Progenitor cell of endocrine pancreas (in vitro differentiated cells): Measurements from ENCODE around the gene ATP2A1. TPM values are rescaled to one million over a fixed set of nuclear protein-coding genes. Genes with fewer than 3 reads are reported as not detected.
"Not testable (repeated sequence)": the region's sequence is repeated elsewhere in the genome, so short reads cannot be mapped to it uniquely, and the experiment has no call there.

Experiments used
- DNase-seq: peaks from one replicate; pipeline ENCODE4 v3.0.0; 2021; ENCODE audit warnings: low spot score; ENCODE audit not compliant: unreplicated experiment
- H3K27ac Mint-ChIP-seq: 2 replicates; pipeline ENCODE4 v1.8.0; 2021; ENCODE audit warnings: mild to moderate bottlenecking, moderate library complexity, mixed read lengths
- H3K27me3 Mint-ChIP-seq: 2 replicates; pipeline ENCODE4 v1.8.0; 2021; ENCODE audit warnings: mixed read lengths
- H3K36me3 Mint-ChIP-seq: 2 replicates; pipeline ENCODE4 v1.8.0; 2022; ENCODE audit warnings: mixed read lengths; ENCODE audit not compliant: insufficient read depth
- H3K4me1 Mint-ChIP-seq: 2 replicates; pipeline ENCODE4 v1.8.0; 2021; ENCODE audit warnings: low read depth, mixed read lengths
- H3K4me3 Mint-ChIP-seq: 2 replicates; pipeline ENCODE4 v1.8.0; 2021; ENCODE audit warnings: low read depth, mild to moderate bottlenecking, moderate library complexity, mixed read lengths
- H3K9me3 Mint-ChIP-seq: 2 replicates; pipeline ENCODE4 v1.8.0; 2021; ENCODE audit warnings: low read depth, mixed read lengths
- total RNA-seq: library from RNA; stranded (reverse); gene quantifications from 2 replicates; pipeline ENCODE4 v1.2.1, GENCODE V29; 2021
- TF ChIP-seq, protein P1 (sequence below): fragments of 200-600 bp; sonication (generic); IDR thresholded peaks from one replicate; pipeline ENCODE4 v1.5.0; 2021; ENCODE audit warnings: antibody characterized with exemption, mild to moderate bottlenecking; ENCODE audit not compliant: unreplicated experiment

Gene ATP2A1
- total RNA-seq, 1 donor from 2014 or later: 3.0 TPM

DNA sequence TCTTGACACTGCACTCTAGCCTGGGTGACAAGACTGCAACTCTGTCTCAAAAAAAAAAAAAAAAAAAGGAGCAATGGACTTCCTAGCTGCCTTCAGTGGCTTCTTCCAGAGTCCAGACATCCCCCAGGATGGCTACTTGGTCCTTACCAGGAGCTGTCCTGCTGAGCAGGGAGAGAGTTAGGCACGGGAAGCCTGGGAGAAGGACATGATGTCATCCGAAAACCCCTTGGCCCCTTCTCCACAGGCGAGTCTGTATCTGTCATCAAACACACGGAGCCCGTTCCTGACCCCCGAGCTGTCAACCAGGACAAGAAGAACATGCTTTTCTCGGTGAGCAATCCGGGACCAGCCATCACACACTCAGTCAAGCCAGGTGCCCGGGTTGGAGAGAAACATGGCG, 8.7 kb downstream of the ATP2A1 start:
- Mint-ChIP-seq H3K9me3 (no peaks in the 10 kb centered on the region), H3K36me3 (no peaks in the 10 kb centered on the region), H3K4me1 (peaks cover 3% of the 10 kb centered on the region), H3K27ac (no peak overlapping the region), H3K27me3 (peaks cover 4% of the 10 kb centered on the region), H3K4me3 (no peak overlapping the region)
- TF ChIP-seq, protein P1, sequence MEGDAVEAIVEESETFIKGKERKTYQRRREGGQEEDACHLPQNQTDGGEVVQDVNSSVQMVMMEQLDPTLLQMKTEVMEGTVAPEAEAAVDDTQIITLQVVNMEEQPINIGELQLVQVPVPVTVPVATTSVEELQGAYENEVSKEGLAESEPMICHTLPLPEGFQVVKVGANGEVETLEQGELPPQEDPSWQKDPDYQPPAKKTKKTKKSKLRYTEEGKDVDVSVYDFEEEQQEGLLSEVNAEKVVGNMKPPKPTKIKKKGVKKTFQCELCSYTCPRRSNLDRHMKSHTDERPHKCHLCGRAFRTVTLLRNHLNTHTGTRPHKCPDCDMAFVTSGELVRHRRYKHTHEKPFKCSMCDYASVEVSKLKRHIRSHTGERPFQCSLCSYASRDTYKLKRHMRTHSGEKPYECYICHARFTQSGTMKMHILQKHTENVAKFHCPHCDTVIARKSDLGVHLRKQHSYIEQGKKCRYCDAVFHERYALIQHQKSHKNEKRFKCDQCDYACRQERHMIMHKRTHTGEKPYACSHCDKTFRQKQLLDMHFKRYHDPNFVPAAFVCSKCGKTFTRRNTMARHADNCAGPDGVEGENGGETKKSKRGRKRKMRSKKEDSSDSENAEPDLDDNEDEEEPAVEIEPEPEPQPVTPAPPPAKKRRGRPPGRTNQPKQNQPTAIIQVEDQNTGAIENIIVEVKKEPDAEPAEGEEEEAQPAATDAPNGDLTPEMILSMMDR: no peak
- no peak for DNase-seq

DNA sequence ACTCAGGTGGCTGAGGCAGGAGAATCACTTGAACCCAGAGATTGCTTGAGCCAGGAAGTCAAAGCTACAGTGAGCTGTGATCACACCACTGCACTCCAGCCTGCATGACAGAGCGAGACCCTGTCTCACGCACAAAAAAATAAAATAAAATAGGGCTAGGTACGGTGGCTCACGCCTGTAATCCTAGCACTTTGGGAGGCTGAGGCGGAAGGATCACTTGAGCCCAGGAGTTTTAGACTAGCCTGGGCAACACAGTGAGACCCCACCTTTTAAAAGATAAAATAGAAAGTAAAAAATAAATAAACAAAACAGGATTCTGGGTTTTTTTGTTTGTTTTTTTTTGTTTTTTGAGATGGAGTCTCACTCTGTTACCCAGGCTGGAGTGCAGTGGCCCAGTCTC, 12.1 kb downstream of the ATP2A1 start:
- not testable (repeated sequence) for H3K27ac Mint-ChIP-seq

DNA sequence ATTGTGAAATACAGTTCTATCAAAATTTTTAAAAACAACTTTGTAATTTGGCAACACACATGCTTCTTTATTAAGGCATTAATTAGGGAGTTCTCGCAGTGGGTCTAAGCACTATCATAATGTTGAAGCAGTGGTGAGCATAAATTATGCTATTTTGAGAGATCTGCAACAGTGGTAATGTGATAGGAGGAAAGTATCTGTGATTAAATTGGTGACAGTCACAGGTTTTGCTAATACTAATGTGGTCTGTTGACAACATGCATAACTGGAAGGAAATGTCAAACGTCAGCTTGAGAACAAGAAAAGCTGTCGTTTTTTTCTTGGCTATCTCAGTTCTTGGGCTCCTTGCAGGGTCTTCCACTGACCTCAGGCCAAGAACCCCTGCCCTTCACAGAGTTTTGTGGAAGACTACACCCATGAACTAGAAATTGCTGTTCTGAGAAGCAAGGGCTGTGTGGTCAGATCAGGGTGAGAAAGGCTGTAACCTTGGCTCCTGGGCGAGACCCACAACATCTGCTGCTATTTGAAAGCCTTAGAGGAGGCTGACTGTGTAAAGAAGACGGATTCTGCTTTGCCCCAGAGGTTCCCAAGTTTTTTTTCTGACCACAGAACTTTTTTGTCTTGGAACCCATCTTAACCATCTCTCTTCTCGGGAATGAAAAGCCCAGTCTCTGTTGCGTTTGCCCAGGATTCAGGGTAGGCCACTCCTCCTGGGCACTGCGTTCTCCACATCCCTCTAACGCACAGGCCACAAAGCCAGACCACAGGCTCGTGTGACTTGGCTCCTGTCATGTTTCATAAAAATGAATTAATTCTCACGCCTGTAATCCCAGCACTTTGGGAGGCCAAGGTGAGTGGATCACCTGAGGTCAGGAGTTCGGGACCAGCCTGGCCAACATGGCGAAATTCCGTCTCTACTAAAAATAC, 13.9 kb downstream of the ATP2A1 start:
- no peak for DNase-seq
- Mint-ChIP-seq H3K27ac (peak overlapping the region; percentile 41), H3K4me3 (no peak overlapping the region), H3K4me1 (no peaks in the 10 kb centered on the region), H3K9me3 (no peaks in the 10 kb centered on the region), H3K36me3 (no peaks in the 10 kb centered on the region), H3K27me3 (no peaks in the 10 kb centered on the region)
- TF ChIP-seq, protein P1: no peak

More for the DNA sequence above, 12.1 kb downstream of the ATP2A1 start:
- not testable (repeated sequence) for H3K4me3 Mint-ChIP-seq, H3K4me1 Mint-ChIP-seq, H3K36me3 Mint-ChIP-seq, H3K27me3 Mint-ChIP-seq, DNase-seq, H3K9me3 Mint-ChIP-seq

DNA sequence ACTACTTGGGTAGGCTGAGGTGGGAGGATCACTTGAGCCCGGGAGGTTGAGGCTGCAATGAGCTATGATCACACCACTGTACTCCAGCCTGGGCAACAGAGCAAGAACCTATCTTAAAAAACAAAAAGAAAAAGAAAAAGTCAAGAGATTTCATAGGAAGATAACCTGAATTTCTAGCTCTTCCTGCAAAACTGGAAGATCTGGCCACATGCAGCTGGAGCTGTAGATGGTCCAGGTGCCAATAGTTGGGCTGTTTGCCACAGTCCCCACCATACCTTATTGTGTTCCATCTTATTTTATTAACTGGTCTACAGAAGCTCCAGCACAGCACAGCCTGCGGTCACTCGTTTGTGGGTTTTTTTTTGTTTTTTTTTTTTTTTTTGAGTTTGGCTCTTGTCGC, 15.0 kb downstream of the ATP2A1 start:
- DNase-seq: no peak
- Mint-ChIP-seq H3K4me3 (no peak overlapping the region), H3K9me3 (no peaks in the 10 kb centered on the region), H3K4me1 (no peaks in the 10 kb centered on the region), H3K27me3 (no peaks in the 10 kb centered on the region), H3K27ac (no peak overlapping the region), H3K36me3 (no peaks in the 10 kb centered on the region)
- TF ChIP-seq, protein P1: no peak

DNA sequence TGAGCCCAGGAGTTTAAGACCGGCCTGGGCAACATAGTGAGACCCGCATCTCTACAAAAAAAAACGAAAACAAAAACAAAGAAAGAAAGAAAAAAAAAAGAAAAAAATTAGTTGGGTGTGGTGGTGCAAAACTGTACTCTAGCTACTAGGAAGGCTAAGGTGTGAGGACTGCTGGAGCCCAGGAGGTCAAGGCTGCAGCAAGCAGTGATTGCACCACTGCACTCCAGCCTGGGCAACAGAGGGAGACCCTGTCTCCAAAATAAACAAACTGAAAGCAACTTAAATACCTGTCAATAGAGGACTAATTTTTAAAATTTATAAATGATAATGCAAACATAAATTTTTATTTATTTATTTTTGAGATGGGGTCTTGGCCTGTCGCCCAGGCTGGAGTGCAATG, 17.3 kb downstream of the ATP2A1 start:
- TF ChIP-seq, protein P1: no peak
- Mint-ChIP-seq H3K27me3 (no peaks in the 10 kb centered on the region), H3K27ac (no peak overlapping the region), H3K36me3 (no peaks in the 10 kb centered on the region), H3K4me1 (no peaks in the 10 kb centered on the region), H3K9me3 (no peaks in the 10 kb centered on the region), H3K4me3 (no peak overlapping the region)
- DNase-seq: no peak

DNA sequence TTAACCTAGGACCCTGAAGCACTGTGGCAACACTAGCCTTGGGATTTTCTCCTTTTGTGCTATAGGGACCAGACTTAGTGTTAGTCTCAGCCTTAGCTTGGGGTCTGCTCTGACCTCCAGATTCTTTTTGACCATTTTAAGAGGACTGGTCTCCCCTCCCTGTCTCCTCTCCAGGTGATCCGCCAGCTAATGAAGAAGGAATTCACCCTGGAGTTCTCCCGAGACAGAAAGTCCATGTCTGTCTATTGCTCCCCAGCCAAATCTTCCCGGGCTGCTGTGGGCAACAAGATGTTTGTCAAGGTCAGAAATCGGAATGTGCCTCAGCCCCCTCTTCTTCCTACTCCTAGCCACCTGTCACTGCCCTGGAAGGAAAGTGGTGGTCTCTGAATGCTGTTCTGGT, 19.5 kb downstream of the ATP2A1 start:
- Mint-ChIP-seq H3K4me3 (no peak overlapping the region), H3K27ac (no peak overlapping the region), H3K36me3 (no peaks in the 10 kb centered on the region), H3K4me1 (no peaks in the 10 kb centered on the region), H3K9me3 (no peaks in the 10 kb centered on the region), H3K27me3 (no peaks in the 10 kb centered on the region)
- no peak for DNase-seq
- TF ChIP-seq, protein P1: no peak
